Kidney epithelial cell (primary cell): ENCODE results near the gene CDH23. TPM values are rescaled to one million over a fixed set of nuclear protein-coding genes. Genes with fewer than 3 reads are reported as not detected.

ENCODE experiments used
- DNase-seq: peaks from one replicate; pipeline ENCODE4 v3.0.0-alpha.2; 2010; ENCODE audit warnings: low read depth
- H3K27me3 ChIP-seq: 2 replicates; pipeline ENCODE4 v1.6.0; 2011; ENCODE audit warnings: low read length; ENCODE audit not compliant: control insufficient read depth, insufficient read depth
- H3K36me3 ChIP-seq: 2 replicates; pipeline ENCODE4 v1.5.1; 2011; ENCODE audit warnings: low read length; ENCODE audit not compliant: control insufficient read depth, insufficient read depth
- H3K4me3 ChIP-seq: 2 replicates; pipeline ENCODE4 v1.5.1; 2011; ENCODE audit warnings: low read depth, mild to moderate bottlenecking, control low read depth, low read length
- total RNA-seq: library from RNA; depleted of rRNA; stranded (reverse); fragments of >200 nt; gene quantifications from 2 replicates; pipeline ENCODE4 v1.2.3, GENCODE V29; 2015
- TF ChIP-seq, protein P1 (sequence below): IDR thresholded peaks from 2 replicates; pipeline ENCODE4 v1.5.1; 2011; ENCODE audit warnings: mild to moderate bottlenecking, moderate library complexity, low read length, control low read depth, inconsistent platforms; ENCODE audit not compliant: insufficient read depth, poor library complexity, severe bottlenecking

The CDH23 gene
- total RNA-seq, 1 donor from 2014 or later, result 0.04 TPM

DNA sequence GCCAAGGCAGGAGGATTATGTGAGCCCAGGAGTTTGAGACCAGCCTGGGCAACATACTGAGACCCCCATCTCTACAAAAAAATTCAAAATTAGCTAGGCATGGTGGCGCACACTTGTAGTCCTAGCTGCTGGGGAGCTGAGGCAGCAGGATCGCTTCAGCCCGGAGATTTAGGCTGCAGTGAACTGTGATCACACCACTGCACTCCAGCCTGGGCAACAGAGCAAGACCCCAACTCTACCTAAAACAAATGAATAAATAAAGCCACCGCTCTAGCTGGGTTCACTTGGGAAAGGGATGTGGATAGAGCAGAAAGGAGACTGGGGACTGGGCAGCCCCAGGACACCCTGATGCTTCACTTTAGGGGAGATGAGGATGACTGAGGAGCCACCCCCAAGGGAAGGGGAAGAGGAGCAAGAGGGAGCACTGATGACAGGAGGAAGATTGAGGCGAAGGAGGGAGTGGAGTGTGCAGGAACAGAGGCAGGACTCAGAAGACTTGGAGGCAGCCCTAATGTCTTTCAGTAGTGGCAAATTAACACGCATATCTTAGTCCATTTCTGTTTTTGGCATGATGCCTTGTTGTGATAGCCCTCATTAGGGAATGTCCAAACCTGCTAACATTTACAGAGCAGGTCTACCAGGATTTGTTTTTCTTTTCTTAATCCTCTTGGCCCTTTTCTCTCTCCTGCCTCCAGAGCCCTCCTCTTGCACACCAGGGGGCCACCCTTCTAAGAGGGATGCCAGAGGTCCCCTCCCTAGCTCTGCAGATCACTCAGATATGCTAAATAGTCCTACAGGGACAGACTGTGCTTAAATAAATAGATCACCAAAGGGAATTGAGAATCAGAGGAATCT is 234.5 kb downstream of the CDH23 start:
- H3K27me3 ChIP-seq, result peaks cover 43% of the 10 kb centered on the region
- TF ChIP-seq, protein P1, sequence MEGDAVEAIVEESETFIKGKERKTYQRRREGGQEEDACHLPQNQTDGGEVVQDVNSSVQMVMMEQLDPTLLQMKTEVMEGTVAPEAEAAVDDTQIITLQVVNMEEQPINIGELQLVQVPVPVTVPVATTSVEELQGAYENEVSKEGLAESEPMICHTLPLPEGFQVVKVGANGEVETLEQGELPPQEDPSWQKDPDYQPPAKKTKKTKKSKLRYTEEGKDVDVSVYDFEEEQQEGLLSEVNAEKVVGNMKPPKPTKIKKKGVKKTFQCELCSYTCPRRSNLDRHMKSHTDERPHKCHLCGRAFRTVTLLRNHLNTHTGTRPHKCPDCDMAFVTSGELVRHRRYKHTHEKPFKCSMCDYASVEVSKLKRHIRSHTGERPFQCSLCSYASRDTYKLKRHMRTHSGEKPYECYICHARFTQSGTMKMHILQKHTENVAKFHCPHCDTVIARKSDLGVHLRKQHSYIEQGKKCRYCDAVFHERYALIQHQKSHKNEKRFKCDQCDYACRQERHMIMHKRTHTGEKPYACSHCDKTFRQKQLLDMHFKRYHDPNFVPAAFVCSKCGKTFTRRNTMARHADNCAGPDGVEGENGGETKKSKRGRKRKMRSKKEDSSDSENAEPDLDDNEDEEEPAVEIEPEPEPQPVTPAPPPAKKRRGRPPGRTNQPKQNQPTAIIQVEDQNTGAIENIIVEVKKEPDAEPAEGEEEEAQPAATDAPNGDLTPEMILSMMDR, result no peak

DNA sequence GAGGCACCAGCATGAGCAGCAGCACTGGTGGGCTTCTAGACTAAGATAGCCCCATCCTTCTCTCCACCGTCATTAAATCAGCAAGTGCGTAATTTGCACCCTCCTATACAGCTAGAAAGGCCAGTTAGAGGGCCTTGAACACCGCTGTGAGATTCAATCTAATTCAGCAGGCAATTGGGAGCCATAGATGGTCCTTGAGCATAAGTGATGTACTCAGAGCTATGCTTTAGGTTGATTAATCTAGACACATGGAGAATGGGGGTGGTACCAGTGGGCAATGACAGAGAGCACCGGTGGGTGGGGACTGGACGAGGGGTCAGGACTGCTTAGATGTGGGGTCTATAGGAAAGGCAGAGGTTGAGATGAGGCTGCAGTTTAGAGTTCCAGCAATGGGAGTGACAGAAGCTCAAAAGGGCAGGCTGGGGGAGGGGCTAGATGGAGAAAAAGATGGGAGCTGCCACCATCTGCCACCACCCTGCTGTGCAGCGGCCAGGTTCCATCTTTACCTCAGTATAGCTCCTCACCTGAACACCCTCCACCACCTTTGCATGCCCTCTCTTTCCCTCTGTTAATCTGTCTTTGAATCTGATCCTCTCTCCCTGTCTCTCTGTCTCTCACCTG is 235.6 kb downstream of the CDH23 start:
- DNase-seq, result no peak
- Histone ChIP-seq H3K27me3 (peaks cover 40% of the 10 kb centered on the region), H3K4me3 (no peak overlapping the region), H3K36me3 (no peaks in the 10 kb centered on the region)
- TF ChIP-seq, protein P1, result no peak

More for the DNA sequence above, 234.5 kb downstream of the CDH23 start:
- no peak for DNase-seq
- H3K4me3 ChIP-seq, result no peak overlapping the region
- no peaks in the 10 kb centered on the region for H3K36me3 ChIP-seq

DNA sequence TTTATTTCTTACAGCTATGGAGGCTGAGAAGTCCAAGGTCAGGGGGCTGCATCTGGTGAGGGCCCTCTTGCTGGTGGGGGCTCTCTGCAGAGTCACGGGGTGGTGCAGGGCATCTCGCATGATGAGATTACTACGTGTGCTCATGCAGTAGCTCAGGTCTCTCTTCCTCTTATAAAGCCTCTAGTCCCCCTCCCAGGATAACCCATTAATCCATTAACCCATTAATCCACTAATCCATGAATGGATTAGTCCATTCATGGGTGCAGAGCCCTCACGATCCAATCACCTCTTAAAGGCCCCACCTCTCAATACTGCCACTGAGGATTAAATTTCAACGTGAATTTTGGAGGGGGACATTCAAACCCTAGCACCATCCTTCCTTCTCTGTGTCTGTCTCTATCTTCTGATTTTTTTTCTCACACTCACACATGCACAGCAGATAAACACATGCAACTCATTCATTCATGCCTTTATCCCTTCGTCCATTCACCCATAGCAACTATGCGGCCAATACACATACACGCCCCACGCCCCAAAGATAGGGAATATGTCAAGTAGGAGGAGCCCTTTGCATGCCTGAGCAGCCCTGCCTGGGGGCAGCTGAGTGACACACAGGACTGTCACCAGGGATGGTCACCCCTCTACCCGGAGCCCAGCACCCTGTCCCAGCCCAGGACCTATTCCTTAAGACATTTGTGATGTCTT is 236.3 kb downstream of the CDH23 start:
- H3K27me3 ChIP-seq, result peaks cover 41% of the 10 kb centered on the region
- TF ChIP-seq, protein P1, result no peak
- no peak for DNase-seq
- H3K4me3 ChIP-seq, result no peak overlapping the region
- no peaks in the 10 kb centered on the region for H3K36me3 ChIP-seq

DNA sequence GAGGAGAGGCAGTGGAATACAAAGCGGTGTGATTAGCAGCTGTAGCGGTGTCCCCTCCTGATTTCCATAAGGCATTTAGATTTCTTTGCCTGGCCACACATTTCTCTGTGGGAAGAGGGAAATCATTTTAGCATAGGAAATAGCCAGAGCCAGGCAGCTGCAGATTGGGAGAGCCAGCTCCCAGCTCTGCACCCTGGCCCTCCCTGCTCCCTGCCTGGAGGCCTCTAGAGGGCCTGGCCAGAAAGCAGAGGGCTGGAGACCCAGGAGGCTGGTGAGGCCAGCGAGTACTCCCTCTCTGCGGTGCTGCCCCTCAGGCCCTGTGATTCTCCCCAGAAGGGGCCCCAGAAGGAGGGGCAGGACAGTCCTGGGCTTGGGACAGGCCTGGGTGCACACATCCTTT is 237.2 kb downstream of the CDH23 start:
- peaks cover 46% of the 10 kb centered on the region for H3K27me3 ChIP-seq
- TF ChIP-seq, protein P1, result no peak
- H3K36me3 ChIP-seq, result no peaks in the 10 kb centered on the region
- no peak for DNase-seq
- H3K4me3 ChIP-seq, result no peak overlapping the region

DNA sequence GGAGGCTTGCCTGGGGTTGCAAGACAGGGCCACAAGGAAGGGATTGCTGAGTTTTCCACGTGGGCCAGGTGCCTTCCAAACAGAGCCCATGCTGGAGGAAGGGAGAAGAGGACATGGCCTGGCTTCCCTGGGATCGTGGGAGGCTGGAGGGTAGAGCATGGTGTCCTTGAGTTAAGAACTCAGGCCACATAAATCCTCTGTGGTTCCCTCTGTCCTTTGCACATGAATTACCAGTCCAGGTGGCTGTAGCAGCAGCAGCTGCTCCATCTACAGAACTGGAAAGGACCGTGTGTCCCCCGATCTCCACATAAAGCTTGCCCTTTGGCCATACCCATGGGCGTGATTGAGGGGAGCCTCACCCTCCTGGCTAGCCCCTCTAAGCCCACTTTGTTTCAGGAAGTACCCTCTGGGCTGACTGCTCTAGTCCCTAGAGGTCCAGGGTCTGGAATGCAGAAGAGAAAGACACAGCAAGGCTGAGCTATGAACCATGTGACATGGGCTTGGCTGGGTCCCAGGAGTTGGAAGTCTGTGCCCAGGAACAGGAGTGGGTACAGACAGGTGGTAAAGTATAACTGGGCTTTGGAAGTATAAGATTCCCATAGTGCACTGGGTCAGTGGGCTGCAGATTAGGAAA is 237.9 kb downstream of the CDH23 start:
- peaks cover 50% of the 10 kb centered on the region for H3K27me3 ChIP-seq

More for the DNA sequence above, 237.9 kb downstream of the CDH23 start:
- H3K36me3 ChIP-seq, result no peaks in the 10 kb centered on the region
- DNase-seq, result no peak
- TF ChIP-seq, protein P1, result no peak
- no peak overlapping the region for H3K4me3 ChIP-seq
